Nephron progenitor cell (in vitro differentiated cells): ENCODE data around the gene SLAMF1.

ENCODE experiments used
- DNase-seq: peaks from one replicate; pipeline ENCODE4 v3.0.0; 2021
- H3K27ac Mint-ChIP-seq: 2 replicates; pipeline ENCODE4 v1.8.0; 2021; ENCODE audit warnings: mild to moderate bottlenecking, moderate library complexity, mixed read lengths
- H3K27me3 Mint-ChIP-seq: 2 replicates; pipeline ENCODE4 v1.8.0; 2021; ENCODE audit warnings: mild to moderate bottlenecking, low read depth, mixed read lengths; ENCODE audit not compliant: poor library complexity
- H3K36me3 Mint-ChIP-seq: 2 replicates; pipeline ENCODE4 v1.8.0; 2021; ENCODE audit warnings: low read depth, mixed read lengths
- H3K4me1 Mint-ChIP-seq: 2 replicates; pipeline ENCODE4 v1.8.0; 2021; ENCODE audit warnings: mixed read lengths
- H3K4me3 Mint-ChIP-seq: 2 replicates; pipeline ENCODE4 v1.8.0; 2021; ENCODE audit warnings: mild to moderate bottlenecking, moderate library complexity, mixed read lengths
- H3K9me3 Mint-ChIP-seq: 2 replicates; pipeline ENCODE4 v1.8.0; 2021; ENCODE audit warnings: mild to moderate bottlenecking, moderate library complexity, mixed read lengths
- CTCF ChIP-seq: fragments of 200-600 bp; sonication (generic); IDR thresholded peaks from 2 replicates; pipeline ENCODE4 v1.5.0; 2021; ENCODE audit warnings: antibody characterized with exemption

Gene SLAMF1

GRCh38 chr1:160608057-160608456 is 38.8 kb downstream of the SLAMF1 start:
- no peak for DNase-seq
- Mint-ChIP-seq H3K4me1 (peaks cover 17% of the 10 kb centered on the region), H3K27me3 (peaks cover 3% of the 10 kb centered on the region), H3K27ac (no peak overlapping the region), H3K4me3 (no peak overlapping the region), H3K9me3 (peaks cover 26% of the 10 kb centered on the region), H3K36me3 (peaks cover 2% of the 10 kb centered on the region)
- no peak for TF ChIP-seq CTCF

GRCh38 chr1:160607672-160608032 is 39.2 kb downstream of the SLAMF1 start:
- Mint-ChIP-seq H3K27ac (no peak overlapping the region), H3K4me3 (no peak overlapping the region), H3K27me3 (peaks cover 3% of the 10 kb centered on the region), H3K36me3 (peaks cover 6% of the 10 kb centered on the region), H3K4me1 (peaks cover 17% of the 10 kb centered on the region), H3K9me3 (peaks cover 30% of the 10 kb centered on the region)
- DNase-seq = no peak
- TF ChIP-seq CTCF = no peak

GRCh38 chr1:160607011-160607671 is 39.7 kb downstream of the SLAMF1 start:
- no peak overlapping the region for H3K4me3 Mint-ChIP-seq
- peak; percentile 75 for TF ChIP-seq CTCF
- peak; percentile 32 for DNase-seq
- H3K27ac Mint-ChIP-seq = no peak overlapping the region
- H3K36me3 Mint-ChIP-seq = peaks cover 6% of the 10 kb centered on the region
- H3K9me3 Mint-ChIP-seq = peaks cover 35% of the 10 kb centered on the region
- peaks cover under 1% of the 10 kb centered on the region for H3K27me3 Mint-ChIP-seq
- peaks cover 17% of the 10 kb centered on the region for H3K4me1 Mint-ChIP-seq

GRCh38 chr1:160606611-160607010 is 40.2 kb downstream of the SLAMF1 start:
- TF ChIP-seq CTCF = no peak
- H3K9me3 Mint-ChIP-seq = peaks cover 41% of the 10 kb centered on the region
- no peak overlapping the region for H3K4me3 Mint-ChIP-seq
- H3K4me1 Mint-ChIP-seq = peaks cover 17% of the 10 kb centered on the region
- no peaks in the 10 kb centered on the region for H3K27me3 Mint-ChIP-seq
- no peak overlapping the region for H3K27ac Mint-ChIP-seq
- no peak for DNase-seq
- peaks cover 6% of the 10 kb centered on the region for H3K36me3 Mint-ChIP-seq

GRCh38 chr1:160605792-160606479 is 40.9 kb downstream of the SLAMF1 start:
- DNase-seq = no peak
- no peak overlapping the region for H3K4me3 Mint-ChIP-seq

More at GRCh38 chr1:160605792-160606479, 40.9 kb downstream of the SLAMF1 start:
- Mint-ChIP-seq H3K27me3 (no peaks in the 10 kb centered on the region), H3K4me1 (peaks cover 14% of the 10 kb centered on the region), H3K36me3 (peaks cover 6% of the 10 kb centered on the region), H3K27ac (no peak overlapping the region), H3K9me3 (peaks cover 47% of the 10 kb centered on the region)
- TF ChIP-seq CTCF = no peak
